CD4-positive, alpha-beta T cell treated with Interferon alpha-2 for 1 hour (primary cell): ENCODE measurements around the gene VASN.

ENCODE experiments used
- DNase-seq, 2 donors: peaks; one replicate each; pipeline ENCODE4 v3.0.0-alpha.2; 2020 to 2022

VASN gene

DNA sequence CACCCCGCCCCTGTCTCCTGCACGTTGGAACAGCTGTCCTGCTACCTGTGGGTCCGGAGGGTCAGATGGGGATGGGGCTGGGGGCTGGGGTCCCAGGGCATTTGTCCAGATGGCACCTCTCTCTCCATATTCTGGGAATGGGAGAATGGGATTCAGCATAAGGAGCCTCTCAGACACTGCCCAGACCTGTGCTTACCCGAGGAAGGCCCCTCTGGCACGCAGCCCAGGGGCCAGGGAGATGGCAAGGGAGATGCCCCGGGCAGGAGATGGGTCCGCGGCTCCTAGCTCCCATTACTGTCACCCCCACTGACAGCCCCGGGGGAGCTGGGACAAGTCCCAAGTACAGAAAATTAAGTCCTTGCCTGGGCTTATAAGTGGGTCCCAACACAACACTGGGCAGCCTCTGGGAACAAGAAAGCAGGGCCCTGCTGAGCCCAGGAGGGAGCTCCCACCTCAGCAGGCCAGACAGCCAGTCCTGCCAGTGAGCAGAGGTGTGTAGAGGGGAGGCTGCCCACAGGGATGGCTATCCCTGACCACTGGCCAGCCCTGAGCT lies 1.8 kb downstream of the VASN start:
- DNase-seq, result no peak

GRCh38 chr16:4373909-4374742 lies 2.5 kb downstream of the VASN start:
- DNase-seq, result no peak

DNA sequence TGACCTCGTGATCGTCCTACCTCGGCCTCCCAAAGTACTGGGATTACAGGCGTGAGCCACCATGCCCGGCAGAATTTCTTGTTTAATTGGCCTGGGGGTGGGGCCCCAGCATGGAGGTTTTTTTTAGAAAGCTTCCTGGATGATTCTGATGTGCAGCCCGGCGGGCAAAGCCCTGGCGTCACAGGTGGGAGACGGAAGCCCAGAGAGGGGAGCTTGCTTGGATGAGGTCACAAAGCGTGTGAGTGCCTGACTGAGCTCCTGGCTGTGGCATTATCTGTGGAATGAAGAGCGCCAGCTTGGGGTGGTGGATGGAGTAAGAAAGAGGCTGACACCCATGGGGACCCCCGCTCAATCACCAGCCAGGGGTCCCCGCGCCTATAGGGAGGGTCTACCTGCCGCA lies 4.1 kb downstream of the VASN start:
- DNase-seq, result no peak

GRCh38 chr16:4376126-4376892 lies 4.7 kb downstream of the VASN start:
- no peak for DNase-seq

DNA sequence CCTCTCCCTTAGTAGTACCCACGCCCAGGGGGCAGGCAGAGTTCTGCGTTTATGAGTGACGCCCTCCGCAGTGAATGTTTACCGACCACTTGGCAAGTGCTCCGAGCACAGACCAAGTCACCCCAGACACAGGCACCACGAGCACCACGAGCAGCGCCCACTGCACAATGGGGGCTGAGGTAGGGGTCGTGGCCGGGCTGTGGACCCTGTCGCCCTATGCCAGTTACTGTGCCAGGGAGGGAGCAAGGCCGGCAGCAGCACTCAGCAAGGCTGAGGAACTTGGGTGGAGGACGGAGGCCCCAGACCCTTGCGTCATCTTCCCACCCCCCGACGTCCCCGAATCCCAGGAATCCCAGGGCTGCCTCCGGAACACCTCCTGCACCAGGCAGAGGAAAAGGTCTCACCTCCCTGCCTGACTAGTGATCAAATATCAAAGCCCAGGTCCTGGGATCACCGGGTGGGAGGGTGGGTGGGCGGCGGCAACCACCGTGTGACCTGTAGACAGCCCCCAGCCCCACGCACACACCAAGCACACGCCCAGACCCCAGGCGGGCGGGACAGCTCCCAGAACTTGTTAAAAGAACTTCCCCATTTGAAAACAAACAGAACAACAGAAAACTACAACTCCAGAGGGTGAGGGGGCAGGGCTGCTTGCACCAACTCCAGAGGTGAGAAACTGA lies 5.4 kb downstream of the VASN start:
- DNase-seq, result no peak

GRCh38 chr16:4377573-4378154 lies 6.0 kb downstream of the VASN start:
- no peak for DNase-seq

DNA sequence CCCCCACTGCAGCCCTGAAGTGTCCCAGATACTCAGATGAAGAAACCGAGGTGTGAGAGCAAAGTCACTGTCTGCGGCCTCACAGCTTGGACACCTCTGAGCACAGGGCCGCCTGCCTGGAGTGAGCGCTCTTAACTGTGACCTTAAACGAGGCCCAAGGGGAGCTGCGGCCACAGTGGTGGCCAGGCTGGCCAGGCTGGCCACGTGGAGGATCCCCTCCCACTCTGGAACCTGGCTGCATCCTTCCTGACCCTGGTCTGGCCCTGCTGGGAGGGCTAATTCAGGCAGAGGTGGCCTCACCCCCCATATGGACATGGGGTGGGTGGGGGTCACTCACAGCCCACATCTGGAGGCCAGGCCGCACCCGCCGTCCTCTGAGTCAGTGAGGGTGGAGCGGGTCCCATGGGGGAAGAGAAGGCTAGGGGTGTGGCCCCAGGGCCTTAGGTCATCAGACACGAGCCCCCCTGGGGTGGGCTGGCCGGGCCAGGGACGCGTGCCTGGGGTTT lies 6.6 kb downstream of the VASN start:
- no peak for DNase-seq

GRCh38 chr16:4378999-4379690 lies 7.5 kb downstream of the VASN start:
- no peak for DNase-seq

DNA sequence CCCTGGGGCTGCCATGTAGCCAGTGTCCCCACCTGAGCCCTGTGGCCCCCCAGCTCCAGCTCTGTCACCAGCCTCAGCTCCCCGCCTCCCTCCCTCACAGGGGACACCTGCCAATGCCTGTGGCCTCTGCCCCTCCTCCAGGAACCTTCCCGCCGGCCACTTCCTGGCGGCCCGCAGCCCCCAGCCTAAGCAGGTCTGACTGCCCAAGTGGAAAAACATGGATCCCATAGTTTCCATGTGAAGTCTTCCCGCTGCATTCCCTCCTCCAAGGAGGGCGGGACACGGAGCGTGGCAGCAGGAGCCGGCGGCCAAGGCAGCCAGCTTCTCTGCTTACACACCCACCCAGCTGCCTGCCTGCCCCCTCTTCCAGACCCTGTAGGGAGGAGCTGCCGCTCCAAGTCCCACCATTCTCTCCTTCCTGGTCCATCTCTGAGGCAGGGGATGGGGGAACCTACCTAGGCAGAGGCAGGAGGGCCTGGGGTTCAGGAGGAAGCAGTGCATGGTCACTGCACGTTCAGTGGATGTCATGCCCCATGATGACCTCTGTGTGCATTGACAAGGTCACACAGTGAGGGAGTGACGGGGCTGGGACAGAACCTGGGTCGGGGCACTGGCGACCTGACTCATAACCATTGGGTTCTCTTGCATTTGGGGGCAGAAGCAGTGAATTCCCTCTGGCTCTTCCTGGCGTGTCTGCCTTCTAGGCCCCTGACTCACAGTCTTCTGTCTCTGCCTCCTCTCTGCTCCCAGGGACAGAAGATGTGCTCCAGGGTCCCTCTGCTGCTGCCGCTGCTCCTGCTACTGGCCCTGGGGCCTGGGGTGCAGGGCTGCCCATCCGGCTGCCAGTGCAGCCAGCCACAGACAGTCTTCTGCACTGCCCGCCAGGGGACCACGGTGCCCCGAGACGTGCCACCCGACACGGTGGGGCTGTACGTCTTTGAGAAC lies 8.7 kb downstream of the VASN start:
- DNase-seq, result no peak

GRCh38 chr16:4381072-4381934 lies 9.7 kb downstream of the VASN start:
- no peak for DNase-seq

- no peak for DNase-seq
Measured at GRCh38 chr16:4381935-4382794, 10.5 kb downstream of the VASN start.

DNA sequence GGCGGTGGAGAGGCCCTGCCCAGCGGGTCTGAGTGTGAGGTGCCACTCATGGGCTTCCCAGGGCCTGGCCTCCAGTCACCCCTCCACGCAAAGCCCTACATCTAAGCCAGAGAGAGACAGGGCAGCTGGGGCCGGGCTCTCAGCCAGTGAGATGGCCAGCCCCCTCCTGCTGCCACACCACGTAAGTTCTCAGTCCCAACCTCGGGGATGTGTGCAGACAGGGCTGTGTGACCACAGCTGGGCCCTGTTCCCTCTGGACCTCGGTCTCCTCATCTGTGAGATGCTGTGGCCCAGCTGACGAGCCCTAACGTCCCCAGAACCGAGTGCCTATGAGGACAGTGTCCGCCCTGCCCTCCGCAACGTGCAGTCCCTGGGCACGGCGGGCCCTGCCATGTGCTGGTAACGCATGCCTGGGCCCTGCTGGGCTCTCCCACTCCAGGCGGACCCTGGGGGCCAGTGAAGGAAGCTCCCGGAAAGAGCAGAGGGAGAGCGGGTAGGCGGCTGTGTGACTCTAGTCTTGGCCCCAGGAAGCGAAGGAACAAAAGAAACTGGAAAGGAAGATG lies 11.2 kb downstream of the VASN start:
- no peak for DNase-seq

DNA sequence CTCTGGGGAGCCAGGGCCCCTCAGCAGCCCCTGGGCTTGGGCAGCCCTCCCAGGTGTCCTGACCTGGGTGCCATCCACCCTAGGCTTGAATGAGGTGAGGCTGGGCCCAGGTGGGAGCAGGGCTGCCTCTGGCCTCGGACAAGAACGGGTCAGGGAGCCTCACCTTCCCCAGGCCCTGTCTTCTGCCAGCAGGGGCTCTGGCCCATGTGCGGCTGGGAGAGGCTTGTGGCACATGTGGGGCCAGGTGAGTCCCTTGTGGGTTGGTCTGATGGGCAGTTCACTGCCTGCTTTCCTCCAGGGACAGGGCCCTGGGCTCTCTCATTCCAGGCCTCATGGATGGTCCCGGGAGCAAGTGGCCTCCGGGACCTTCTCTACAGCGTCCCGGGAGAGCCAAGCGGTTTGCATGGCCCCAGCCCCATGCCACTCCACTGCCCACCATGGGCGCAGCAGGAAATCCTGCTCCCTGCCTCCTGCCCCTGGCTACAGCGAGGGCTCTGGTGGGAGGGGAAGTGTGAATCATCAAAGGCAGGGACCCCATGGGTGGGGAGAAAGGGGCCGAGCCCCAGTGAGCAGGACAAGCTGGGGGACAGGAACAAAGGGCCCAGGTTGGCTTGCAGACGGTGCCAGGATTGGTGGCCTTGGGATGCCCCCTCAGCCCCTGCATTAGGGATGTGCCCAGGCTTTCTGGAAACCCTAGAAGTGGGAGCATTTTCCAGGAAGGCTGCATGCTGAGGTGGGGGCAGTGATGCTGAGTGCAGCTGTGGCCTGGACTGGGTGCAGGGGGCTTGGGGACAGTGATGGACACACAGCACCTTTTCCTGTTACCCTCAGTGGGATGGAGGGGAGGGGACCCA lies 12.2 kb downstream of the VASN start:
- DNase-seq, result no peak

DNA sequence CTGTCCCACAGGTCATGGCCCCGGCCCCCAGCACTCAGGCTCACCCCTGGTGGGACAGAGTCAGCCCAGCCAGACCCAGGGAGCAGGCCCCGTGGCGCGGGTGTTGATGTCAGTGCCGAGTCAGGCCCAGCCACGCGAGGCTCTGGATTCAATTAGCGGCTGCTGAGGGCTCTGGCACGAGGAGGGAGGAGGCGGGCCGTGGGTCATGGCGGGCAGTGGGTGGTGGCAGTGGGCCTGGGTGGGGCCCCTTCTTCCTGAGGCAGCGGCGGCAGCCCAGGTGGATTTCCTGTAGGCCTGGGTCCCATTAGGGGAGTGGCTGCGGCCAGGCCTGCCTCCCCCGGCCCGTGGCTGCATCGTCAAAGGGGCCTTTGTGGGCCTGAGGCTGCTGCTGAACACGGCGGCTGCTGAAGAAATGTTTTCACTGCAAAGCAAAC lies 12.9 kb downstream of the VASN start:
- DNase-seq, result no peak

DNA sequence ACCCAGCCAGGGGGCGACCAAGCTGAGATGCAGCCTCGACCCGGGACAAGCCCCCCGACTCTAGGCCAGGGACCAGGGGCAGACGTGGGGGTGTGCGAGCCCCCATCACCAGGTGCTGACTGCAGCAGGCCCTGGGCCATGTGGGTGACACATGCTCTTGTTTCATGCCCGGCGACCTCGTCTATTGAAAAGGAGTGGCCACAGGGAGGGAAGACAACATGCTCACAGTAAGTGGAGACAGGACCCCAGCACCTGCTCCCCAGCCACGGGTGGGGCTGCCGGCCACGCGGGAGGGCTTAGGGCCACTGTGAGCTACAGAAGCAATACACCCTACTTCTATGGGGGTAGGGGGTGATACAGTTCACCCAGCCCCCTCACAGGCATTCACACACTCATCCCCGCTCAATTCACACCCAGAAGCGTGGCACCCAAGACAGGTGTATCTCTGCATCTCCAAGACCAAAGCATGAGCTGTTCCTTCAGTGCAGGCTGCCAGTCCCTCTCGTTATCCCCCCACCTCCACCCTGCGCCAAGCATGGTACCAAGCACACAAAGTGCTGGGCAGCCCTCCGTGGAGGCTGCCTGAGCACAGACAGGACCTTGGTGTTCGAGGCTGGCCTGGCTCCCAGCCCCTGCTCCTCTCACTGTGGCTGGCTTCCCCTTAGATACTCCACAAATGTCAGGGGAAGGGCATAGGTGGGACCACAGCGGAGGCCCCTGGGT lies 13.6 kb downstream of the VASN start:
- no peak for DNase-seq

DNA sequence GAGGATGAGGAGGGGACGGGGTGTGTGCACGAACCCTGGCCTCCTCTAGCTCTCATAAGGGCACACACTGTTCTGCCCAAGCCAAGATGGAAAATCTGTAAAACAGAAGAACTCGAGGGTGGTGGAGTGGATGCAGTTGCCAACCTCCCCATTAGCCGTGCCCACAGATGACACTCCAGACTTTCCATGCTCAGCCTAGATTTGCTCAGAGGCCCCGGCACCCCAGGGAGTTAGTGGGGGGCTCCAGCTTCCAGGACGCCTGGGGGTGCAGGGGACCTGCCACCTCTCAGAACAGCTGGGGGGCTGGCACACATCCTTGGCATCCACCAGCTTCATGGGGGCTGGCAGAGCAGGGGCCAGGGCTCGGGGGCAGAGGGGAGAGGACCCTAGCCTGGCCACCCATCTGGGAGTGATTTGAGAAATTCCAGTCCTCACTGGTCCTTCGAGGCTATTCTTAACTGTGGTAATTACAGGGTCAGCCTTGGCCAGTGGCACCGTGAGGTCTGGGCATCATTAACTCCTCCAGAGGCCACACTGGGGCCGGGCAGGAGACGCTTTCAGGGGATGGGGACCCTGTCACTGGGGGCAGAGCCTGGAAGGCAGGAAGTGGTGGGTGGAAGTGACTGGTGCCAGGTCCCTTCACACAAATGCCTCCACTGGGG lies 14.3 kb downstream of the VASN start:
- no peak for DNase-seq
